HL-60/S4 treated with retinoic acid at 250 ng/mL for 4 days and 3 days (cell line): Measurements from ENCODE around the gene PLEKHG2.

Experiments used
- in situ Hi-C: fragments of 300-500 bp; cut with MboI; formaldehyde crosslinking; loops from 2 replicates; pipeline ENCODE4 v1.7.0; 2022; ENCODE audit warnings: low sequenced_read_pairs

PLEKHG2 gene

DNA sequence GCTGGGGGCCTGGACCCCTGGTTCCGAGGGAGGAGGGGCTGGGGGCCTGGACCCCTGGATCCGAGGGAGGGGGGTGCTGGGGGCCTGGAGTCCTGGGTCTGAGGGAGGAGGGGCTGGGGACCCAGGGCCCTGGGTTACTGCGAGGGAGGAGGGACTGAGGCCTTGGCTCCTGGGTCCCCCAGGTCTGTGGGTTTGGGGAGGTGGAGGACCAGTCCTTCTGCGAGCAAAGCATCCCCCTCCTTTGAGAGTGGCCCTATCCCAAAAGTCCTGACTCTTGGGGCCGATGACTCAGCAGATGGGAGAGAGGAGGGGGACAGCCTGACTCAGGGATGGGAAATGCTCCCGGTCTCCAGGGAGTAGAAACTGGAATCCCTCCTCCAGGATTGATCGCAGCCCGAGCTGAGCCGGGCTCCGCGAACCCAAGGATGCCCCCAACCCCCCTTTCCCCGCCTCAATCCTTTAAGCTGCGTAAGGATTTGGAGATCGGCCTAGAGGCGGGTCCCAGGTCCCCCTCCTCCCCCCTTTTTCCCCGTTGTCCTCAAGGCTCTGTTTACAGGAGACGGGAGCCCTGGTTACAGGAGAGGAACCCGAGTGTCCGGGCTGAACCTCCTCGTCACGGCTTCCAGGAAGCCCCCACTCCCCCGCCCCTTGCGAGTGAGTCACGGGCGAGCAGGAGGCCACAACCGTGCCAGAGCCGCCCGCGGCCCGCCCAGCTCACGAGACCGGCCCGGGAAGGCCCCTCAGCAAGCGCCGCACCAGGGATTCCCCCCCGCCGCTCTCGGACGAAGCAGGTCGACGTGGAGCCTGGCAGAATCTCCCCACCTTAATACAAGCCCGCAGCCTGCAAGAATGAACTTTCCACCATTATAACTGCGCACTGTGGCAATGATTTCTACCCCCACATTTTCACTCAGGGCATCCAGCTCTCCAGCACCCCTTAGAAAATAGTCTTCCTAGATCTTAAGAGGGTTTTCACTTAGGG, 8.8 kb upstream of the PLEKHG2 start:
- in situ Hi-C loops, result no loop called here

DNA sequence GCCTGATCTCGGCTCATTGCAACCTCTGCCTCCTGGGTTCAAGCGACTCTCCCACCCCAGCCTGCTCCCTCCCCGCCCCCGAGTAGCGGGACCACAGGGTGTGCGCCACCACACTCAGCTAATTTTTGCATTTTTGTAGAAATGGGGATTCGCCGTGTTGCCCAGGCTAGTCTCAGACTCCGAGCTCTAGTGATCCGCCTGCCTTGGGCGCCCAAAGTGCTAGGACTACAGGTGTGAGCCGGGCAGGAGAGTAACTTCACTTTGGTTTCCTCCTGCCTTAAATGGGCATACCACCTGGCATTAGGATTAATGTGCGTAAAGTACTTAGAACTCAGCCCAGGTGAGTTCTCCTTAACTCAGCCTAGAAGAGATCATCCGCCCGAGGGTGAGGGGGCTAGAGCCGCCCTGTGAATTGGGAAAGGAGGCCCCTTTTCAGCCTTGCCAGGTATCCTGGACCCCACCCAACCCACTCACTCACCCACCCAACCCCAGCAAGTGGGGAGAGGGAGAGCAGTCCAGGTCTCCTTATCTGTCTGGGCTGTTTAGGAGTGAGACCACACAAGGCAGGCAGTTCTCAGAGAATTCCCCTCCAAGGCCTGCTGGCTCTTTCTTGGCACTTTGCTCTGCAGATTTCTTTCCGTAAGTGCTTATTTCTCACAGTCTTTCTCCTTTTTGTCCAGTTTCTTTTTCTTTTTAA, 7.1 kb upstream of the PLEKHG2 start:
- in situ Hi-C loops, result no loop called here

DNA sequence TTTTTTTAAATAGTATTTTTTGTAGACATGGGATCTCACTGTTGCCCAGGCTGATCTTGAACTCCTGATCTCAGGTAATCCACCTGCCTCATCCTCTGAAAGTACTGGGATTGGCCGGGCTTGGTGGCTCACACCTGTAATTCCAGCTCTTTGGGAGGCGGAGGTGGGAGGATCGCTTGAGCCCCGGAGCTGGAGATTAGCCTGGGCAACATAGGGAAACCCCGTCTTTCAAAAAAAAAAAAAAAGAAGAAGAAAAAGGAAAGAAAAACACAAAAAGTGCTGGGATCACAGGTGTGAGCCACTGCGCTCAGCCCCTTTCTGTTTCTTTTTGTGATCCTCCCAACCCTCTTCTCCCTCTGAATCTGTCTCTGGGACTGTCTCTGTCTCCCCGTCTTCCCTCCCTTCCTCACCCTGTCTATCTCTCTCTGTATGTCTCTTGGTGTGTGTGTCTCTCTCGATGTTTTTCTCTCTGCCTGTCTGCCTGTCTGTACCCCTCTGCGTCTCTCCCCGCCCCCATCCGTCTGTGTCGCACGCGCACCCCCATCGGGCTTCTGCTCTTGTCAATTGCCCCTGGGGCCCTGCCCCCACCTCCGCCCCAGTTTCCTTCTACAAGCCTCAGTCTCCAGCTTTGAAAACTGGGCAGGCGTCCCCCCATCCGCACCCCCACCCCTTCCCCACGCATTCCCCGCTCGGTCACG, 6.4 kb upstream of the PLEKHG2 start:
- in situ Hi-C loops, result no loop called here

DNA sequence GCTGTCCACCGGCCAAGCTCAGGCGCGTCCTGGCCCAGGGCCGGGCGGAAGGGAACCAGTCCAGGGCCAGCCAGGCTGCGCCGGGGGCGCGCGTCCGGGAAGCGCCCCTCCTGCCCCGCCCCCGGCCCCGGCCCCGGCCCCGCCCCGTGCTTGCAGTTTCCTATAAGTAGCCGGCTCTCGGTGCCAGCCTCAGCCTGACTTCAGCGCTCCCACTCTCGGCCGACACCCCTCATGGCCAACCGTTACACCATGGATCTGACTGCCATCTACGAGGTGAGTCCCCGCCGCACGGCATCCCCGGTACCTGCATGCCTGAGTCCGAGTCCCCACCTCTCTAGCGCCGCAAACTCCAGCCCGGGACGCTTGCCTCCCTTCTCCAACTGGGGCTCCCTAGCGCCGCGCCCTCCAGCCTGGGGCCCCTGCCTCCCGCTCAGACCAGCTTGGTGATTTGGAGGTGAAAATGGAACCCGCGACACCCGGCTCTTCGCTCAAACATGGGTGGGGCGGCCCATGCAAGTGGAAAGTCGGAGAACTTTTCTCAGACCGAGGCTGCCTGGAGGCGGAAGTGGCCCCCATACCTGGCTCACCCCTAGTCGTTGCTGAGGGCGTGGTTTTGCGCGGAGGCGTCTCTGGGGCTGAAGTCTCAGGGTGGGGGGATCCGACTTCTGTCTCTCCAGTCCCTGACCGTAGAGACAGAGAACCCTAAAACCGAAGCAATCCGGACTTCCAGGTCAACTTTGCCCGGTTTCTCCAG, 5.6 kb upstream of the PLEKHG2 start, which contains the start of gene ZFP36:
ZFP36 (plus strand) TSS at position 192 of the 754 bp plus-strand sequence; CDS start at position 250, 58 bp downstream.
- in situ Hi-C loops, result no loop called here

DNA sequence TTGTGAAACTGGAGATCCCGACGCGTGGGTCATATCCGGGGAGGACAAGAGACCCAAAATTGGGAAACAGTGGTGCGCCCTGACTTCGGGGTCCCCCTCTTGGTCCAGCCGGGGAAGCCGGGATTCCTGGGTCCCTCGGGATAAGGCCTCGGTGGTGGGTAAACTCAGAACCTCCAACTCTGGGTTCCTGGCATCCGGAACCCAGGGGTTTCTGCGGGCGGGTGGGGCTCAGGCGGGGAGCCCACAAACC, 5.1 kb upstream of the PLEKHG2 start:
- in situ Hi-C loops, result no loop called here

DNA sequence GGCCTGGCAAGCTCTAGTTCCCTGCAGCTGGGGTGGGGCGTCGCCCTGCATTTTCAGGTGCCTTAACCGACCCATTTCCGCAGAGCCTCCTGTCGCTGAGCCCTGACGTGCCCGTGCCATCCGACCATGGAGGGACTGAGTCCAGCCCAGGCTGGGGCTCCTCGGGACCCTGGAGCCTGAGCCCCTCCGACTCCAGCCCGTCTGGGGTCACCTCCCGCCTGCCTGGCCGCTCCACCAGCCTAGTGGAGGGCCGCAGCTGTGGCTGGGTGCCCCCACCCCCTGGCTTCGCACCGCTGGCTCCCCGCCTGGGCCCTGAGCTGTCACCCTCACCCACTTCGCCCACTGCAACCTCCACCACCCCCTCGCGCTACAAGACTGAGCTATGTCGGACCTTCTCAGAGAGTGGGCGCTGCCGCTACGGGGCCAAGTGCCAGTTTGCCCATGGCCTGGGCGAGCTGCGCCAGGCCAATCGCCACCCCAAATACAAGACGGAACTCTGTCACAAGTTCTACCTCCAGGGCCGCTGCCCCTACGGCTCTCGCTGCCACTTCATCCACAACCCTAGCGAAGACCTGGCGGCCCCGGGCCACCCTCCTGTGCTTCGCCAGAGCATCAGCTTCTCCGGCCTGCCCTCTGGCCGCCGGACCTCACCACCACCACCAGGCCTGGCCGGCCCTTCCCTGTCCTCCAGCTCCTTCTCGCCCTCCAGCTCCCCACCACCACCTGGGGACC, 4.6 kb upstream of the PLEKHG2 start:
- in situ Hi-C loops, result no loop called here

DNA sequence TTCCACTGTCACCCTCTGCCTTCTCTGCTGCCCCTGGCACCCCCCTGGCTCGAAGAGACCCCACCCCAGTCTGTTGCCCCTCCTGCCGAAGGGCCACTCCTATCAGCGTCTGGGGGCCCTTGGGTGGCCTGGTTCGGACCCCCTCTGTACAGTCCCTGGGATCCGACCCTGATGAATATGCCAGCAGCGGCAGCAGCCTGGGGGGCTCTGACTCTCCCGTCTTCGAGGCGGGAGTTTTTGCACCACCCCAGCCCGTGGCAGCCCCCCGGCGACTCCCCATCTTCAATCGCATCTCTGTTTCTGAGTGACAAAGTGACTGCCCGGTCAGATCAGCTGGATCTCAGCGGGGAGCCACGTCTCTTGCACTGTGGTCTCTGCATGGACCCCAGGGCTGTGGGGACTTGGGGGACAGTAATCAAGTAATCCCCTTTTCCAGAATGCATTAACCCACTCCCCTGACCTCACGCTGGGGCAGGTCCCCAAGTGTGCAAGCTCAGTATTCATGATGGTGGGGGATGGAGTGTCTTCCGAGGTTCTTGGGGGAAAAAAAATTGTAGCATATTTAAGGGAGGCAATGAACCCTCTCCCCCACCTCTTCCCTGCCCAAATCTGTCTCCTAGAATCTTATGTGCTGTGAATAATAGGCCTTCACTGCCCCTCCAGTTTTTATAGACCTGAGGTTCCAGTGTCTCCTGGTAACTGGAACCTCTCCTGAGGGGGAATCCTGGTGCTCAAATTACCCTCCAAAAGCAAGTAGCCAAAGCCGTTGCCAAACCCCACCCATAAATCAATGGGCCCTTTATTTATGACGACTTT, 3.9 kb upstream of the PLEKHG2 start:
- in situ Hi-C loops, result no loop called here

DNA sequence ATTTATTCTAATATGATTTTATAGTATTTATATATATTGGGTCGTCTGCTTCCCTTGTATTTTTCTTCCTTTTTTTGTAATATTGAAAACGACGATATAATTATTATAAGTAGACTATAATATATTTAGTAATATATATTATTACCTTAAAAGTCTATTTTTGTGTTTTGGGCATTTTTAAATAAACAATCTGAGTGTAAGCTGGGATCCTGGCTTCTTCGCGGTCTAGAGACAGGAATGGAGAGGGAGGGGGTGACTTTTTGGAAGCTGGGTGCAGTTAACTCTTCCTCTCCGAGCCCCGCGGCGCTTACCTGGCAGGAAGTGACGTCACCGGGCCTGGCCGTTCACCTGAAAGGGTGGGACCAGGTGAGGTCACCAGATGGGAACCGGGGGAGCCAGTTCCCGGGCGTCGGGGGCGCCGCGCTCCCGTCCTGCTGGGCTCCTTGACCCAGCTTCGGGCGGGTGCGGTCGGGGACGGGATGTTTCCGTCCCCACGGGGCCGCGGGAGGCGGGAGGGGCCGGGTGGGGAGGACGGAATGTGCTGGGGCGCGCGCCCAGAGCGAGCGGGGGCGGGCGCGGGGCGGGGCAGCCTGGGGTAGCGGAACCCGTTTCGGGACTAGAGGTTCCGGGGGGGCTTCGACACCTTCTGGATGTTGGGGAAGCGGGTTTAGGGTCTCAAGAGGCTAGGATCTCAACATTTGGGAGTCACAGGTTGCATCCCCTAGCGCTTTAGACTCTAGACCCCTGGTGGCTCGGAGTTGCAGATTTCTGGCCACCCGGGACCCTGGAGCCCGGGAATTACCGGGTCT, 3.1 kb upstream of the PLEKHG2 start:
- in situ Hi-C loops, result no loop called here

DNA sequence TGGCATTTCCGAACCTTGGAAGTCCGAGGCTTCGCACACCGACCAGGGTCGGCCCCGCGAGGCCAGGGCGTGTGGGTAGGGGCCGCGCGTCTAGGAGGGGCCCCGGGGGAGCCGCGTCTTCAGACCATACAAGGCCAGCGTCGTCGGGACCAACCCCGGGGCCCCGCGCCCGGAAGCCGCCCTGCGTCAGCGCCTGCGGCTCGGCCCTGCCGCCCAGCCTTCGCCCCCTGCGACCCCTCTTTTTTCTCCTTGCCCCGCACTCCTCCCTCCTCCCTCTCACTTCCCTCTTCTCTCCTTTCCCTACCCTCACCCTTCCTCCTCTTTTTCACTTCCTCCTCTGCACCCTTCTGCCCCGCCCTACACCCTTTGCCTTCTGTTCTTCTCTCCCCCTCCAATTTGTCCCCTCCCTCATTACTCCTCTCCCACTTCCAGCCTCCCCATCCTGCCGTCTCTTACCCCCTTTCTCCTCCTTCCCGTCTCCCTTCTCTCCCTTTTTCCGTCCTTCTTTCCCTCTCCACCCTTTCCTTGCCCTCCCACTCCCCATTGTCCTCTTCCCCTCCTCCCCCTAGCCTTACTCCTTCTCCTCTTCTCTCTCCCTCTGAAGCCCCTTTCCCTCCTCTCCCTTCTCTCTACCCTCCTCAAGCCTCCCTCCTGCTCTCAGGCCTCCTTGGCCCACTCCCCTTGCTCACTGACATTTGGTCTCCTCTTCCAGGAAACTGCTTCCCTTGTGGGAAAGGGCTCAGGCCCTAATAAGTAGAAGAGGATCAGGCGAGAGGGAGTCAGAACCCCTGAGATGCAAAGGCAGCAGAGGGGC, 2.2 kb upstream of the PLEKHG2 start:
- in situ Hi-C loops, result no loop called here

DNA sequence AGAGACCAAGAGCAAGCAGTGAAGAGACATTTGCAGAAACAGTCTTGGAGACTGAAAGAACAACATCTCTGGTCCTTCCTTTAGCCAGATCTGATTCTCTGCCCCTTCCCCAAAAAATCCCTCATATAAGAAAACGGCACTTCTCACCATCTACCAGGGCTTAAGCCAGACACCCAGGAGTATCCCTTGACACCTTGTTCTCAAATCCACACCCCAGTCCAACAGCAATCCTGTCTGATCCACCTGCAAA, 1.7 kb upstream of the PLEKHG2 start:
- in situ Hi-C loops, result no loop called here

DNA sequence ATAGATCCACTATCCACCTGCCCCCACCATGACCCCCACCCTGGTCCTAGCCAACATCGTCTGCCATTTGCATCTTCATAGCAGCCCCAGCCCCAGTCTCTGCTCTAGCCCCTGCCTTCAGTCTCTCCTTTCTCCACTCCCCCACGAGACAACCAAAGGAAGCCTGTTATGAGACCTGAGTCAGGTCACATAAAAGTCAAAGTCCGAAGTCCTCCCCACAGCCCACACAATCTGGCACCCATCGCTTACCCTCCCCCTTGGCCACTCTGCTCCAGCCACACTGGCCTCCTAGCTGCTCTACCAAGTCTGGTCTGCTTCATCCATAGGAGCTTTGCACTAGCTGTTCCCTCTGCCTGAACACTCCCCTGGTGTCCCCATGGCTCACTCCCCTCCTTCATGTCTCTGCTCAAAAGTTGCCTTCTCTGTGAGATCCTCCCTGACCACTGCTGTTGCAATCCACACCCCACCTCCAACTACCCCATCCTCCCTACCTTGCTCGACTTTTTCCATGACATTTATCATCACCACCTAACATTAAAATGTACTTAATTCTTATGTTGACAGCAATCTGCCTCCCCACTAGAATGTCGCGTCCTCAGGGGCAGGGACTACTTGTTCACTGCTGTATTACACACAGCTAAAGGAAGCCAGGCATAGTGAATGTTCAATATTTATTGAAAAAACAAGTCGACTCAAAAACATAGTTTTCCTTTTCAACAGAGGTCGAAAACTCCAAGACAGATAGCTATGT, 1.2 kb upstream of the PLEKHG2 start:
- in situ Hi-C loops, result no loop called here

DNA sequence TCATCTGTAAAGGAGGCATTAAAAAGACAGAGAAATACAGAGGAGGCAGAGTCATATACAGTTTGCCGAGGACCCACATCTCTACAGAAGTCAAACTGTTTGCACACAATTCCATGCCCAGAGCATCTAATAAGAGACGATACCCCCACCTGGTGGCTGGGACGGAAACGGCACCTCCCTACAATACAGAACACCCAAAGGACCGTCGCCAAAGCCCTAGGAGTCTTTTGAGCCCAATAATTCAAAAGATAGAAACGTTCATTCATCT, 703 bp upstream of the PLEKHG2 start:
- in situ Hi-C loops, result no loop called here

DNA sequence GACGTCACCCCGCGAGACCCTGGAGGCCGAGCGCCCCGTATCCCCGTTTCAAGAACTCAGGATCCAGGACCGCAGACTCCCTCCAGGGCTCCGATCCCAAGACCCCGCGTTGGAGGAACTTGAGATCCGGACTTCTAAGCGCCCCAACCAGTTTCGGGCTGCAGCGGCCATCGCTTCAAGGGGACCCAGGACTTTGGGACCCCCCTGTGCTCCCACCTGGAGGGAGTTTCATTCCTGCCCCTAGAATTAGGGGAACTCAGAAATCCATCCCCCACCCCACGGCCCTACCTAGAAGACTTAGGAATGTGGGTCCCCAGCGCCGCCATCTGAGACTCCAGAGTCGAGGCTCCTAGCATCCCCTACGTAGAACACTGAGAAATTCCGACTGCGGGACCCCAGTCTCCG, 400 bp downstream of the PLEKHG2 start:
- in situ Hi-C loops, result no loop called here

DNA sequence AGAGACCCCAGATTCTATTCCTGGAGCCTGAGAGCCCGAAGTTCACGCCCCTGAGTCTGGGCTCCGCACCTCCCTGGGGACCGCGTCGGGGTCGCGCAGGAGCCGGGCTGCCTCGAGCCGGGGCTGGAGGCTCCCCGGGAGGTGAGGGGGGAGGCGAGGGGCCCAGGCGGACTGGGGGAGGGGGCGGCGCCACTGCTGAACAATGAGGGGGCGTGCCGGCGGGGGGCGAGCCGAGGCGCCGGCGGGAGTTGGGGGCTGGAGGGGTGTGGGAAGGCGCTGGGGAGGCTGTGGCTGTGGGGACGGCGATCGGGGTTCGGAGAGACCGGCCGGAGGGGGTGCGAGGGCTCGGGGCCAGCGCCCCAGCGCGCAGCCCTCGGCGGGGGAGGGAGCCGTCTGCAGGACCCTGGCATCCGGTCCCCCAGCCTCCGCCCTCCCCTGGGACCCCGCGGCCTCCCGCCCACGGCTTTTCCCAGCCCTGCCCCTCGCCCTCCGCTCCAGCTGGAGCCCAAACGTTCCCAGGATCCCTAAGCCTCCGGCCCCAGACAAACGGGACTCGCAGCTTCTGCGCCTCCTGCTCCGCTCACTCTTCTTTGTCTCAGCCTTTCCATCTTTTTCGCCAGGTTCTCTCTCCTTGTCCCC, 922 bp downstream of the PLEKHG2 start:
- in situ Hi-C loops, result no loop called here

DNA sequence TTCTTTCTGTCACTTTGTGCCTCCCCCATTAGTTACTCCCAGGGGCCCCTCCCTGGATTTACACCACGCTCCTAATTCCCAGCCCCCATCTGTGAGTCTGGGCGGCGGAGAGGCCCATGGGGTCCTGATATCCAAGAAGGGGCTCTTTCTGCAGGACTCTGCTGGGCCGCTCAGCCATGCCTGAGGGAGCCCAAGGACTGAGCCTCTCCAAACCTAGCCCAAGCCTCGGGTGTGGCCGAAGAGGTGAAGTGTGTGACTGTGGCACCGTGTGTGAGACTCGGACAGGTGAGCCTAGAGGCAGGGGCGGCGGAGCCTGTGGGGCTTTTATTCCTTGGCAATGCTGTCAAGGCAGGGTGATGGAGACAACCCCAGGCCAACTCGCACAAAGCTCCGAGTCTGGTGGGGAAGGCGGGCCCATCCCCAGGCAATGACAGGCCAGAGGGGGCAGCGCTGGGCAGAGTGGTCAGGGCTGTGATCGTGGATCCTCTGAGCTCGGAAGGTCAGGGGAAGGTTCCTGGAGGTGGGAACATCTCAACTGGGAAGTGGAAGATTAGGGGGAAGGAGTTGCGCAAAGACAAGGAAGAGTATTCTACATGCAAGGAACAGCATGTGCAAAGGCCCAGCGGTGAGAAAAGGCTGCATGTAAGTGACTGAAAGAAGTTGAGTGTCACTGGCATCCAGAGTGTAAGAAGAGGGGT, 1.6 kb downstream of the PLEKHG2 start:
- in situ Hi-C loops, result no loop called here
